ENCODE results near the gene GRIK3.

Gene GRIK3

DNA sequence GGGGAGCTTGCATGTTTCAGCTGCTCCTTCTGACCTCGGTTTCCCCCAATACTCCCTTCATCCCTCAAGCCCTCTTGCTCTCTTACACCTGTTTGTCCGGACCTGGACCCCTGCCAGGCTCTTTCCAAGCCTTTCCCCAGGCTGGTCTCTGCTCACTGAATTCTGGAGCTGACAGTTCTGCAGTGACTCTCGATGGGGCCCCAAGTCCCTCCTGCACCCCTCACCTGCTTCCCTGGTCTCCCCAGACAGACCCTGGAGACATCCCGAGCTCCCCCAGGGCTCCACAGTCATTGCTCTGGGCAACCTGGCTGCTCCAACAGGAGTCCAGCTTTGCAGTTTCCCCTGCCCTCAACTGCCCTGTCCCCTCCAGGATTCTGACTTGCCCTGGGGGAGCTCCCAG lies 198.6 kb downstream of the GRIK3 start:
- TF ChIP-seq, protein P1, sequence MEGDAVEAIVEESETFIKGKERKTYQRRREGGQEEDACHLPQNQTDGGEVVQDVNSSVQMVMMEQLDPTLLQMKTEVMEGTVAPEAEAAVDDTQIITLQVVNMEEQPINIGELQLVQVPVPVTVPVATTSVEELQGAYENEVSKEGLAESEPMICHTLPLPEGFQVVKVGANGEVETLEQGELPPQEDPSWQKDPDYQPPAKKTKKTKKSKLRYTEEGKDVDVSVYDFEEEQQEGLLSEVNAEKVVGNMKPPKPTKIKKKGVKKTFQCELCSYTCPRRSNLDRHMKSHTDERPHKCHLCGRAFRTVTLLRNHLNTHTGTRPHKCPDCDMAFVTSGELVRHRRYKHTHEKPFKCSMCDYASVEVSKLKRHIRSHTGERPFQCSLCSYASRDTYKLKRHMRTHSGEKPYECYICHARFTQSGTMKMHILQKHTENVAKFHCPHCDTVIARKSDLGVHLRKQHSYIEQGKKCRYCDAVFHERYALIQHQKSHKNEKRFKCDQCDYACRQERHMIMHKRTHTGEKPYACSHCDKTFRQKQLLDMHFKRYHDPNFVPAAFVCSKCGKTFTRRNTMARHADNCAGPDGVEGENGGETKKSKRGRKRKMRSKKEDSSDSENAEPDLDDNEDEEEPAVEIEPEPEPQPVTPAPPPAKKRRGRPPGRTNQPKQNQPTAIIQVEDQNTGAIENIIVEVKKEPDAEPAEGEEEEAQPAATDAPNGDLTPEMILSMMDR (IDR thresholded peaks at IDR 0.05; ENCODE audit: insufficient read depth, missing control alignments), result no peak
- no peak for FAIRE-seq
- no peak for DNase-seq (ENCODE audit: insufficient read length, low spot score)

DNA sequence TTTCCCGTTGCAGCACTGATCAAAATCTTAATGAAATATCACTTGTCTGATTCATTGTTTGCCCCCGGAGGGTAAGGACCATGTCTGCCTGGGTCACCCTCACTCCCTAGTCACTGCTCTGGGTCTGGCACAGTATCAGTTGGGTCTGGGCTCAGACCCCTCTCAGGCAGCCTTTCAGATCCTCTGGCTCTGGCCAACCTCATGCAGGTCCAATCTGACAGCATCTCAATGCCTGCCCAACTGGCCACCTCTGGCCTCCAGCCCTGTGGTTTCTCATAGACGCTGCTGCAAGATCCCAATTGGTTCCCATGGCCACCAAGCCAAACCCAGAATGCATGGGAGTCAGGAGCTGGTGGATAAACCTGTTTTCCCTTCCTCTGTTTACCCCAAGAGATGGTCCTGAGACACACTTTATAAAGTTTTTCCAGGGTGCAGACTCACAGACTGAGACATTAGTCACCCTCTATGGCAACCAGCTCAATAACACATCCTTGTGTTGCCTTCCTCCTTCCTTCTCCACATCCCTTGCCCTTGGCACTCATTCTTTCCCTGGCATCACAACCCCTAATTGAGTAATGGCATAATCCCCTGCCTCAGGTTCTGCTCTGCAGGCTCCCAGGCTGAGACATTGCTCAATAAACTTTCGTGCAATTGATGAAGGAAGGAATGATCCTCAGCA lies 199.2 kb downstream of the GRIK3 start:
- no peak for DNase-seq (ENCODE audit: insufficient read length, low spot score)
- FAIRE-seq, result no peak
- TF ChIP-seq, protein P1 (IDR thresholded peaks at IDR 0.05; ENCODE audit: insufficient read depth, missing control alignments), result no peak

DNA sequence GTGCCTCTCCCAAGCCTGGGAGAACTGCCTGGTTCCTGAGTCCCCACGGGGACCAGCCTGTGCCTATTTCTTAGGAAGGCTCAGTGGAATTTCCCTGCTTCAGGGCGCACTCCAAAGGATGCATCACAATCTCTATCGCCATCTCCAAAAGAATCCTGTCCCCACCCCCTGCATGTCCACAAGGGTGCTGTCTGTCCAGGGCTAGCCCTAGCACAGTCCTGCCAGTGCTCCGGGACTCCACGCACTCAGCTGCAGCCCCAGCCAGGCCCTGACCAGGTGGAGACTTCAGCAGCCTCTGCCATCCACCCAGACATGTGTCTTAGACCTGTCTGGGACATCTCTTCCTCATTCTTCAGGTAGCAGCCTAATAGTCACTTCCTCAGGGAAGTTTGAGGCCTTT lies 199.7 kb downstream of the GRIK3 start:
- TF ChIP-seq, protein P1 (IDR thresholded peaks at IDR 0.05; ENCODE audit: insufficient read depth, missing control alignments), result no peak
- FAIRE-seq, result no peak
- DNase-seq (ENCODE audit: insufficient read length, low spot score), result no peak

DNA sequence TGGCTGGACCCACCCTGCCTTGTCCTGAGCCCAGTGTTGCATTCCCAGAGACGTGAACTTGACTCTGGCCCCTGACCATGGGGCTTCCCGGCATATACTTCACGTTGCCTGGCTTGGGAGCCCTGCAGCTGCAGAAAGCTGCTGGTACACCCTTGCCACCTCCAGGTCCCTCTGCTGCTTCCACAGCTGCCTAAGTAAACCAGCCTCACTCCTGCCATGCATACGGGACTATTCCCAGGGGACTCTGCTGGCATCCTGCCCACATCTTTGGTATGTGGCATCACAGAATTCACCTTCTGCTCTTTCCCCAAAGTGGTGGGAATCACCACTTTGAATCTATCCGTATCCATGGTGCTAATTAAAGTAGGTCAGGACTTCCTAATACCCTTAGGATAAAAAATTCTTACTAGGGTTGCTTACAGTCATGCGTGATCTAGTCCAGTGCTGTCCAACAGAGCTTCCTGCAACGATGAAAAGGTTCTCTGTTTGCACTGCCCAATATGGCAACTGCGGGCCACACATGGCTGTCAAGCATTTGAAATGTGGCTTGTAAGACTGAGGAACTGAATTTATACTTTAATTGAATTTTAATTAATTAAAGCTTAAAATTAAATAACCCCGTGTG lies 203.0 kb downstream of the GRIK3 start:
- no peak for DNase-seq (ENCODE audit: insufficient read length, low spot score)
- TF ChIP-seq, protein P1 (IDR thresholded peaks at IDR 0.05; ENCODE audit: insufficient read depth, missing control alignments), result no peak
- no peak for FAIRE-seq

DNA sequence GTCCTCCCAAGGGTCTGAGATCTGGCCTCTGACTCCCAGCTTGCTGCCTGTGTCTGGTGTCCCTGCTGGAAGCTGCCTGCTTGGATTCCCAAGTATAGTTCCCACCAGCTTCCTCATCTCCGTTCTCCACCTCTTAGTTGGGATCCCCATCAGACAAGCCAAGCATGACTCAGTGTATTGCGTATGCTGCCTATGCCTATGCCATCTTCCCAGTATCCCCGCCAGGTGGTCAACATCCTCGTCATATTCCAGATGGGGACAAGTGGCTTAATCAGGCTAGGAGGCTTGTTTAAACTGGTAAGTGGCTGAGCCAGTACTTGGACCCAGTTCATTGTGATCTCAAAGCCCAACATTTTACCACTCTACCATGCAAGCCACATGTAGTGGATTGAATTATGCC lies 204.4 kb downstream of the GRIK3 start:
- TF ChIP-seq, protein P1 (IDR thresholded peaks at IDR 0.05; ENCODE audit: insufficient read depth, missing control alignments), result no peak
- DNase-seq (ENCODE audit: insufficient read length, low spot score), result no peak
- FAIRE-seq, result no peak

DNA sequence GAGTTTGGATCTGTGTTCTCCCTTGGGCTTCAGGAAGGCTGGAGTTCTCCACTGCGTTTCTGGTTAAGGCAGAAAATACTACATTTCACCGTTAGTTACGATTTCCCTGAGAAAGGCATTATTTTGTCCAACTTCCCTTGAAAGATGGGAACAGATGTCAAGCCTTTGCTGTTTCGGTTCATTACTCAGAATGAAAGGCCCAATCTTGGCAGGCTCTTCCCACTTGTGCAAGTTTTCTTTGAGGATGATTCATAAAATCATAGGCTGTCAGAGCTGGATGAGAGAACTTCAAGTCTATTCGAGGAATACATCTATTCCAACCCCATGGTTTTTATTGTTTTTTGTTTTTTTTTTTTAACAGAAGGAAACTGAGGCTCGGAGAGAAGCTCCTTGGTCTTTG lies 205.2 kb downstream of the GRIK3 start:
- DNase-seq (ENCODE audit: insufficient read length, low spot score) (no peak), FAIRE-seq (no peak)
- TF ChIP-seq, protein P1 (IDR thresholded peaks at IDR 0.05; ENCODE audit: insufficient read depth, missing control alignments), result no peak

DNA sequence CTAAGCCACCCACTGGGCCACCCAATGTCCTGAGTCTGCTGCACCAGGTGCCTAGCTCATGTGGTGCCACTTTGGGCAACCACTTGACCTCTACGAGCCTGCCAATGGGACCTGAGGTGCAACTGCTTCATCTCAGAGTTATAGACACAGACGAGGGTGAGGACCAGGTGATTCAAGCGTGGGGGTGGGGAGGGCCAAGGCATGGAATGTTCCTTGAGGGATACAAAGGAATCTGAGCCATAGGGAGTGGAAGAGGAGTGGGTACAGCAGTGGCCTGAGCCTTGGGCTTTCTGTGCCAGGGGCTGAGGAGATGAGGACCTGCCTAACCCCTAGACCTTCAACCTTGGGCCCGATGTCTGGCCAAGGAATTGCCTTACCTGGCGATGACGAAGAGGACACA lies 209.1 kb downstream of the GRIK3 start:
- TF ChIP-seq, protein P1 (IDR thresholded peaks at IDR 0.05; ENCODE audit: insufficient read depth, missing control alignments), result no peak
- no peak for FAIRE-seq
- DNase-seq (ENCODE audit: insufficient read length, low spot score), result no peak
